Epithelial cell of proximal tubule (primary cell): ENCODE measurements around the gene IGFL4. TPM values are rescaled to one million over a fixed set of nuclear protein-coding genes. Genes with fewer than 3 reads are reported as not detected.

Experiments
- DNase-seq: peaks from one replicate; pipeline ENCODE4 v3.0.0-alpha.2; 2011; ENCODE audit warnings: low read depth
- H3K4me3 ChIP-seq: 2 replicates; pipeline ENCODE4 v1.5.1; 2011; ENCODE audit warnings: low read depth, mild to moderate bottlenecking, low read length
- CTCF ChIP-seq: conservative IDR thresholded peaks from 2 replicates; pipeline ENCODE4 v1.5.1; 2012; ENCODE audit warnings: low read depth, mild to moderate bottlenecking, low read length
- total RNA-seq: library from RNA; depleted of rRNA; stranded (reverse); fragments of >200 nt; gene quantifications from 2 replicates; pipeline ENCODE4 v1.2.3, GENCODE V29; 2015

The IGFL4 gene
- total RNA-seq, 1 donor from 2014 or later, result not detected

GRCh38 chr19:46043519-46043918 lies 2.7 kb upstream of the IGFL4 start:
- no peak overlapping the region for H3K4me3 ChIP-seq
- DNase-seq, result no peak
- TF ChIP-seq CTCF, result no peak

GRCh38 chr19:46042252-46042883 lies 1.6 kb upstream of the IGFL4 start:
- no peak for TF ChIP-seq CTCF
- H3K4me3 ChIP-seq, result no peak overlapping the region
- DNase-seq, result no peak

GRCh38 chr19:46040125-46040524 lies 677 bp downstream of the IGFL4 start:
- H3K4me3 ChIP-seq, result no peak overlapping the region
- no peak for TF ChIP-seq CTCF
- no peak for DNase-seq

GRCh38 chr19:46036744-46037128 lies 4.1 kb downstream of the IGFL4 start:
- no peak for TF ChIP-seq CTCF
- no peak for DNase-seq
- no peak overlapping the region for H3K4me3 ChIP-seq

GRCh38 chr19:46035986-46036743 lies 4.6 kb downstream of the IGFL4 start:
- DNase-seq, result no peak
- no peak overlapping the region for H3K4me3 ChIP-seq
- TF ChIP-seq CTCF, result no peak

- no peak overlapping the region for H3K4me3 ChIP-seq
- TF ChIP-seq CTCF, result no peak
- DNase-seq, result no peak
These were observed 5.3 kb downstream of the IGFL4 start for GRCh38 chr19:46035546-46035945.

- no peak overlapping the region for H3K4me3 ChIP-seq
- TF ChIP-seq CTCF, result no peak
- no peak for DNase-seq
These were observed 7.4 kb downstream of the IGFL4 start for GRCh38 chr19:46033401-46033800.
